ENCODE data around the gene IRAK1.

The IRAK1 gene

DNA sequence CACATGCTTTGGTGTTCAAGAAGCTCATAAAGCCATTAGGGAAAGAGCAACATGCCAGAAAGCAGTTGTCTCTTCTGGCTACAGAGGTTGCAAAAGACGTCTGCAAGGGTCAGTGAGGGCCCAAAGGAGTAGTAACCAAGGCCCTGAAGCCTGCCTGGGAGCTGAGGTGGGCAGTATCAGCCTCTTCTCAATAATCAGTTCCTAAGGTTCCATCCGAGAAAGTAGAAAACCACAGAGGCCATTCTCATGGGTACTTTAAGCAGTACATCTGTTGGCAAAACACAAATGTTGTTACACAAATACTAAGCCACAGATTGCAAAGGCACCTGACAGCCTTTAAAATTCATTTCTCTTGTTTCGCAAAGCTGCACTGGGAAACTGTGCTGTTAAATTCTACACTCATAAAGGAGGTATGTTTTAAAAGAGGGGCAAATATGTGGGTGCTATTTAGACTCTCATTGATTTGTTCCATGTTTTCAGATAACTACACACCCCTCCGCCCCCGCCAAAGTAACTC lies 40.1 kb upstream of the IRAK1 start:
- Histone ChIP-seq H3K27ac (no peak overlapping the region), H3K9me3 (no peaks in the 10 kb centered on the region), H3K4me1 (peaks cover 0 to 83% (median 26%) of the 10 kb centered on the region in 4 donors), H3K36me3 (no peaks in the 10 kb centered on the region), H3K27me3 (no peaks in the 10 kb centered on the region), H3K4me3 (no peak overlapping the region)
- intact Hi-C loops (cut with DNase I; ENCODE audit: low total_unique reads): no loop called here
- no peak for DNase-seq
- no peak for TF ChIP-seq CTCF (IDR thresholded peaks at IDR 0.05)

DNA sequence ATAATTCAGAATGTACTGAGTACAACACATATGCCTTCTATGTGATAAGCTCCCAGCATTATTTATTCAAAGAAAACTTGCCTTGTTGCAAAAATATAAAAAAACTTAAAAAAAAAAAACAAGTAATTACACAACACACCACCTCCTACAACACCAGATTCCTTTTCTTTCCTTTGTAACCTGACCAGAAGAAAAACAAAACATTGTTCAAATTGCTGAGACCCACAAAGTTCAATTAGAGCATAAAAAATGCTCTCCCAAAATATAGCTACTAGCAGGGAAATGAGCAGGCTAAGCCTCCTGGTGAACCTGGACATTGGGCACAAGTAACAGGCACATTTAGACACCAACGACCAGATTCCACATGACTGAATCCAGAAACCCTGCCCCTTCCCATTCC lies 39.5 kb upstream of the IRAK1 start:
- Histone ChIP-seq H3K27ac (no peak overlapping the region), H3K4me3 (no peak overlapping the region), H3K9me3 (no peaks in the 10 kb centered on the region), H3K4me1 (peaks cover 0 to 78% (median 24%) of the 10 kb centered on the region in 4 donors), H3K27me3 (no peaks in the 10 kb centered on the region), H3K36me3 (no peaks in the 10 kb centered on the region)
- no peak for TF ChIP-seq CTCF (IDR thresholded peaks at IDR 0.05)
- no peak for DNase-seq
- intact Hi-C loops (cut with DNase I; ENCODE audit: low total_unique reads): no loop called here

DNA sequence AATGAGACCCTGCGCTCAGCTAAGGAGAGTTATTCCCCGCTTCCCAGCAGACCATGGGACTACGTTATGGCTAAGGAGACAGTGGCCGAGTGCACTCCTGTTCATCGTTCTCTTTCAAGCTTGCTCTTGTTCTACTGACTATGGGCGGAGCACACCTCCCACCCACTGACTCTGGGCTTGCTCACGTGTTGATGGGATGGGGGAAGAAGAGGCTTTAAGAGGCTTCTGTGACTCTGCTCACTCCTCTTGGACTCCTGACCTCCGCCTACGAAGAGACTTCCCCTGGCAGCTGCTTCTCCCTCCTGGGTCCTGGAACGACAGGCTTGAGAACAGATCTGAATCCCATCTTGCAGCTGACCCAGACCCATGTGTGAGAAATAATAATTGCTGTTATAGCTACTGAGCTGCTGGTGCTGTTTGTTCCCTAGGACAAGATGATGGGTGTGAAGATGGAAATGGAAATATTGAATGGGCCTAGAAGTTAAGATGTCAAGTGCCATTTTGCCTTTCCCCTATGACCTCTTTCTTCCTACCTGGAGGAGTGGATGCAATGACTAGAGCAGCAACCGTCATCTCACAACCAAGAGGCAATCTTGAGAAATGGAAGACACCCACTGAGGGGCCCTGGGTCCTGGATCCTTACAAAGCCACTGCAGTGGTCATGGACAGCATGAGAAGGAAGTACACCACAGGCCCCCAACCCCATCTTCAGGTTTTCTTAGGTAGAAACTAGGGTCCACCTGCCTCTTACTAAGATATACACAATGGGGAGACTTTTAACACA lies 38.7 kb upstream of the IRAK1 start:
- no peak overlapping the region for H3K4me3 ChIP-seq
- peaks cover 0 to 70% (median 20%) of the 10 kb centered on the region in 4 donors for H3K4me1 ChIP-seq
- H3K36me3 ChIP-seq: no peaks in the 10 kb centered on the region
- no peak for DNase-seq
- no peak overlapping the region for H3K27ac ChIP-seq
- no peak for TF ChIP-seq CTCF (IDR thresholded peaks at IDR 0.05)
- intact Hi-C loops (cut with DNase I; ENCODE audit: low total_unique reads): no loop called here
- H3K27me3 ChIP-seq: no peaks in the 10 kb centered on the region
- H3K9me3 ChIP-seq: no peaks in the 10 kb centered on the region

GRCh38 chrX:154057791-154058190 lies 38.1 kb upstream of the IRAK1 start:
- no peaks in the 10 kb centered on the region for H3K36me3 ChIP-seq
- DNase-seq: no peak
- H3K9me3 ChIP-seq: no peaks in the 10 kb centered on the region
- peaks cover 0 to 64% (median 21%) of the 10 kb centered on the region in 4 donors for H3K4me1 ChIP-seq
- H3K27me3 ChIP-seq: no peaks in the 10 kb centered on the region
- no peak overlapping the region for H3K27ac ChIP-seq
- H3K4me3 ChIP-seq: no peak overlapping the region
- TF ChIP-seq CTCF (IDR thresholded peaks at IDR 0.05): no peak
- intact Hi-C loops (cut with DNase I; ENCODE audit: low total_unique reads): no loop called here

DNA sequence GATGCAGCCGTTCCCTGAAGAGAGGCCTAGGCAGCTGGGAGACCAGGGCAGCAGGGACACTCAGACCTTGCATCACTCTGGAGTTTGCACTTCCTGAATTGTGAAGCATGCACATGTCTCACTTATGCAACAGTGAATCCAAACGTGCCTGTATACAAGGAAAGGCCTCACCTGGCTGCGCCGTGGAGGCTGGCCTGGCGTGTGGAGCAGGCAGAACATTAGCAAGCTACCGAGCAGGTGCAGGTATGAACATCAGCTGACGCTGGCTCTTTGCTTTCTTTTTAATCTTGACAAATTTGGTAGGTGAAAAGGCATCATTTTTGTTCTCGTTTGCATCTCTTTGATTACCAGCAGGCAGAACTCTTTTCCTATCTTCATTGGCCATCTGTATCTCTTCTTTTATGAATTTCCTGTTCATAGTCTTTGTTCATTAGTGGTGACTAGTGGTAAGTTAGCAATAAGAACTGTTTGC lies 37.1 kb upstream of the IRAK1 start:
- no peak overlapping the region for H3K27ac ChIP-seq
- intact Hi-C loops (cut with DNase I; ENCODE audit: low total_unique reads): no loop called here
- no peak for TF ChIP-seq CTCF (IDR thresholded peaks at IDR 0.05)
- no peaks in the 10 kb centered on the region for H3K36me3 ChIP-seq
- H3K27me3 ChIP-seq: no peaks in the 10 kb centered on the region
- DNase-seq: no peak
- H3K9me3 ChIP-seq: no peaks in the 10 kb centered on the region
- peaks cover 0 to 64% (median 20%) of the 10 kb centered on the region in 4 donors for H3K4me1 ChIP-seq
- no peak overlapping the region for H3K4me3 ChIP-seq

Data from tibial artery (tissue), 4 donors.